Activated CD4-positive, alpha-beta memory T cell treated with anti-CD3 and anti-CD28 coated beads, Interleukin-2, amount 10 ng/mL, durations not matched to agents 7 days and 5 days (primary cell): Measurements from ENCODE around the gene PNPLA5. TPM values are rescaled to one million over a fixed set of nuclear protein-coding genes. Genes with fewer than 3 reads are reported as not detected.

Source experiments
- CTCF ChIA-PET: fragments of 350-600 bp; sonication (Branson Sonifier 250); formaldehyde crosslinking; loops from one replicate; lab custom pipeline; 2021; ENCODE audit warnings: antibody characterized with exemption, inconsistent platforms; lab: Charles Lee
- POLR2A ChIA-PET: fragments of 350-600 bp; sonication (Branson Sonifier 250); formaldehyde crosslinking; loops from one replicate; lab custom pipeline; 2021; ENCODE audit warnings: antibody characterized with exemption; lab: Charles Lee
- DNase-seq: peaks from one replicate; pipeline ENCODE4 v3.0.0-alpha.2; 2020
- H3K27ac Mint-ChIP-seq: one replicate; pipeline ENCODE4 v1.8.0; 2021; ENCODE audit warnings: mild to moderate bottlenecking, mixed read lengths
- H3K27me3 Mint-ChIP-seq: one replicate; pipeline ENCODE4 v1.8.0; 2021; ENCODE audit warnings: mixed read lengths
- H3K36me3 Mint-ChIP-seq: one replicate; pipeline ENCODE4 v1.8.0; 2021; ENCODE audit warnings: low read depth, mixed read lengths
- H3K4me1 Mint-ChIP-seq: one replicate; pipeline ENCODE4 v1.8.0; 2021; ENCODE audit warnings: mixed read lengths
- H3K4me3 Mint-ChIP-seq: one replicate; pipeline ENCODE4 v1.8.0; 2021; ENCODE audit warnings: mild to moderate bottlenecking, mixed read lengths
- H3K9me3 Mint-ChIP-seq: one replicate; pipeline ENCODE4 v1.8.0; 2021; ENCODE audit warnings: mixed read lengths
- total RNA-seq, 2 experiments: library from RNA; stranded (reverse); gene quantifications; one replicate each; pipeline ENCODE4 v1.2.3, GENCODE V29; 2021

Gene PNPLA5, protein sequence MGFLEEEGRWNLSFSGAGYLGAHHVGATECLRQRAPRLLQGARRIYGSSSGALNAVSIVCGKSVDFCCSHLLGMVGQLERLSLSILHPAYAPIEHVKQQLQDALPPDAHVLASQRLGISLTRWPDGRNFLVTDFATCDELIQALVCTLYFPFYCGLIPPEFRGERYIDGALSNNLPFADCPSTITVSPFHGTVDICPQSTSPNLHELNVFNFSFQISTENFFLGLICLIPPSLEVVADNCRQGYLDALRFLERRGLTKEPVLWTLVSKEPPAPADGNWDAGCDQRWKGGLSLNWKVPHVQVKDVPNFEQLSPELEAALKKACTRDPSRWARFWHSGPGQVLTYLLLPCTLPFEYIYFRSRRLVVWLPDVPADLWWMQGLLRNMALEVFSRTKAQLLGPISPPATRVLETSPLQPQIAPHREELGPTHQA
- total RNA-seq: not detected

- ChIA-PET CTCF (no interaction called here), POLR2A (no interaction called here)
- no peak for DNase-seq
- H3K27me3 Mint-ChIP-seq: peaks cover 40% of the 10 kb centered on the region
- H3K4me3 Mint-ChIP-seq: no peak within 1 kb of the TSS
- H3K9me3 Mint-ChIP-seq: no peaks in the 10 kb centered on the region
- no peaks in the 10 kb centered on the region for H3K4me1 Mint-ChIP-seq
- H3K27ac Mint-ChIP-seq: no peak within 1 kb of the TSS
- H3K36me3 Mint-ChIP-seq: no peaks in the 10 kb centered on the region
These were observed at the start of gene PNPLA5 for GRCh38 chr22:43891360-43892182. Gene PNPLA5, minus strand, starts transcription at chr22:43892013. Its CDS starts 133 bp downstream, at chr22:43891880.

DNA sequence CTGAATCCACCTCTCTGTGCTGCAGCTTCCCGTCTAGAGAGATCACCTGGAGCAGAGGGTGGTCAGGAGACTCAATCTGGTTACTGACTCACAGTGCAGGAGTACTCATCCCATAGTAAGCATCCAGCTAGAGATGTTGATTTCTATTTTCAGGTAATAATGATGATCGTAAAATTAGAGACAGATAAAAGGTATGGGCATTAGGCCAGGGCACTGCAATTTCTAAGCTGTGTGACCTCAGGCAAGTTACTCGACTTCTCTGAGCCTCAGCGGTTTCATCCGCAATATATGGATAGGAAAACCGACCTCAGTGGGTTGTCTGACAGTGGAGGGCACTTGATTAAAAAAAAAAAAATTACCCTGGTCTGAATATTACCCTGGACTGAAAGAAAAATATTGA, 49.6 kb upstream of the PNPLA5 start:
- no peaks in the 10 kb centered on the region for H3K4me1 Mint-ChIP-seq
- ChIA-PET POLR2A (interaction anchor here (1.6 kb wide), 1 partner anchor 14 kb away, joined by 5 read pairs; the partner anchor contains the start of gene SAMM50), CTCF (interaction anchor here (1.8 kb wide), 1 partner anchor 58 kb away, joined by 8 read pairs; no protein-coding TSS in a partner anchor)
- no peak overlapping the region for H3K27ac Mint-ChIP-seq
- H3K4me3 Mint-ChIP-seq: no peak overlapping the region
- no peaks in the 10 kb centered on the region for H3K36me3 Mint-ChIP-seq
- DNase-seq: no peak
- H3K9me3 Mint-ChIP-seq: no peaks in the 10 kb centered on the region
- H3K27me3 Mint-ChIP-seq: peaks cover 3% of the 10 kb centered on the region

DNA sequence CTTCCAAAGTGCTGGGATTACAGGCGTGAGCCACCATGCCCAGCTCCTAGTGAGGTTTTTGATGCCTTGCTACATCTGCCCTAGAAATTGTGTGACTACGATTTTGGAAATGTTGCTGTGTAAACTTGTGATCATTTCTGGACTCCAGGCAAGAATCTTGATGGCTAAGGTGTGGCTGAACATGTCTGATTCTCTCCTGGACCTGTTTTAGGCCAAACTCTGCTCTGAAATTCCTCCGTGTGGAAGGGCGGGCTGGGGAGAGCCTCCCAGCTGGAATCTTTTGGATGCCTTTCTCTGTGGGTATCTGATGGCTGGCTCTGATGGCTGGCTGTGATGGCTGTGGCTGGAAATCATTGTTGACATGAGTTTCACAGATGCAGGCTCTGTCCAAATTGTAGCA, 40.0 kb upstream of the PNPLA5 start:
- Mint-ChIP-seq H3K4me3 (no peak overlapping the region), H3K4me1 (no peaks in the 10 kb centered on the region), H3K27ac (no peak overlapping the region), H3K36me3 (no peaks in the 10 kb centered on the region), H3K9me3 (no peaks in the 10 kb centered on the region), H3K27me3 (peaks cover 5% of the 10 kb centered on the region)
- DNase-seq: no peak
- ChIA-PET CTCF (no interaction called here), POLR2A (no interaction called here)

DNA sequence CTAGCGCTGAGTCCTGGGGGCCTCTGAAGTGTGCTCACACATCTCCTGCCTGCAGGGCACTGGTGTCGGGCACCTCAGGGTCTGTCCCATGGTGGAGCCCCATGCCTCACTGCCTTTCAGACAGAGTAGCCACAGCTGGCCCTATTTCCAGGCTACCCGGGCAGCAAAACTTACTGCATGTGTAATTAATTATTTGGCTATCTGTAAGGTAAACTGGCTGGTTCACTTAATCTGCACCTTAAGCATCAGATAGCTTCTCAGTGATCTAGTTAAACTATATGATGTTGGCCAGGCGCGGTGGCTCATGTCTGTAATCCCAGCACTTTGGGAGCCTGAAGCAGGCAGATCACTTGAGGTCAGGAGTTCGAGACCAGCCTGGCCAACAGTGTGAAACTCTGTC, 37.1 kb upstream of the PNPLA5 start:
- Mint-ChIP-seq H3K9me3 (no peaks in the 10 kb centered on the region), H3K4me1 (peaks cover 3% of the 10 kb centered on the region), H3K27ac (no peak overlapping the region), H3K27me3 (peaks cover 16% of the 10 kb centered on the region), H3K36me3 (no peaks in the 10 kb centered on the region), H3K4me3 (no peak overlapping the region)
- ChIA-PET CTCF (no interaction called here), POLR2A (no interaction called here)
- DNase-seq: no peak

DNA sequence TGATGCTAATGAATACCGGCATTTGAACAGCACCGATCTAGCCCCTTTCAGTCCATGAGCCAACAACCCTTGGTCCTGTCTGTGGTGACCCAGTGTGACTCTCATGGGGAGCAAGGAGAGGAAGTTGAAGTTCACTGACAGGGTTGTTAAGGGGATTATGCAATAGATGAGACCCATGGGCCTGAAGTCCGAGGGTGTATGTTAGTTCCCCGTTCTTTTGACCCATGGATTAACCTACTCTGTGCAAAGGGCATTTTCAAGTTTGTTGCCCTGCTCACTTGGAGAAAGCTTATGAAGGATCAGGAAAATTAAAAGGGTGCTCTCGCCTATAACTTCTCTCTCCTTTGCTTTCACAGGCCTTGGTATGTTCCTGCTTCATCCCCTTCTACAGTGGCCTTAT, 36.7 kb upstream of the PNPLA5 start:
- peaks cover 18% of the 10 kb centered on the region for H3K27me3 Mint-ChIP-seq

GRCh38 chr22:43926349-43926710, 34.5 kb upstream of the PNPLA5 start:
- ChIA-PET CTCF (interaction anchor here (1.9 kb wide), 1 partner anchor 20 kb away, joined by 5 read pairs; no protein-coding TSS in a partner anchor), POLR2A (no interaction called here)
- Mint-ChIP-seq H3K36me3 (no peaks in the 10 kb centered on the region), H3K27me3 (peaks cover 24% of the 10 kb centered on the region), H3K27ac (no peak overlapping the region), H3K9me3 (no peaks in the 10 kb centered on the region), H3K4me1 (peaks cover 8% of the 10 kb centered on the region), H3K4me3 (no peak overlapping the region)
- DNase-seq: no peak

More for the DNA sequence above, 36.7 kb upstream of the PNPLA5 start:
- H3K9me3 Mint-ChIP-seq: no peaks in the 10 kb centered on the region
- no peaks in the 10 kb centered on the region for H3K36me3 Mint-ChIP-seq
- ChIA-PET POLR2A (no interaction called here), CTCF (interaction anchor here (1.9 kb wide), 1 partner anchor 18 kb away, joined by 5 read pairs; no protein-coding TSS in a partner anchor)
- no peak for DNase-seq
- peaks cover 4% of the 10 kb centered on the region for H3K4me1 Mint-ChIP-seq
- H3K4me3 Mint-ChIP-seq: no peak overlapping the region
- H3K27ac Mint-ChIP-seq: no peak overlapping the region

- Mint-ChIP-seq H3K27me3 (peaks cover 26% of the 10 kb centered on the region), H3K9me3 (no peaks in the 10 kb centered on the region), H3K4me1 (peaks cover 8% of the 10 kb centered on the region), H3K4me3 (no peak overlapping the region), H3K27ac (no peak overlapping the region), H3K36me3 (no peaks in the 10 kb centered on the region)
- no peak for DNase-seq
- POLR2A ChIA-PET: no interaction called here
- CTCF ChIA-PET: interaction anchor here (0.9 kb wide), 1 partner anchor 43 kb away, joined by 3 read pairs; no protein-coding TSS in a partner anchor
These were observed 33.9 kb upstream of the PNPLA5 start for GRCh38 chr22:43925433-43926348.

GRCh38 chr22:43924877-43925276, 33.1 kb upstream of the PNPLA5 start:
- CTCF ChIA-PET: interaction anchor here (0.9 kb wide), 2 partner anchors 21 to 42 kb away, joined by 3 read pairs; no protein-coding TSS in a partner anchor
- Mint-ChIP-seq H3K4me3 (no peak overlapping the region), H3K27me3 (peaks cover 26% of the 10 kb centered on the region), H3K9me3 (no peaks in the 10 kb centered on the region), H3K27ac (no peak overlapping the region), H3K4me1 (peaks cover 8% of the 10 kb centered on the region), H3K36me3 (no peaks in the 10 kb centered on the region)
- POLR2A ChIA-PET: no interaction called here
- no peak for DNase-seq

DNA sequence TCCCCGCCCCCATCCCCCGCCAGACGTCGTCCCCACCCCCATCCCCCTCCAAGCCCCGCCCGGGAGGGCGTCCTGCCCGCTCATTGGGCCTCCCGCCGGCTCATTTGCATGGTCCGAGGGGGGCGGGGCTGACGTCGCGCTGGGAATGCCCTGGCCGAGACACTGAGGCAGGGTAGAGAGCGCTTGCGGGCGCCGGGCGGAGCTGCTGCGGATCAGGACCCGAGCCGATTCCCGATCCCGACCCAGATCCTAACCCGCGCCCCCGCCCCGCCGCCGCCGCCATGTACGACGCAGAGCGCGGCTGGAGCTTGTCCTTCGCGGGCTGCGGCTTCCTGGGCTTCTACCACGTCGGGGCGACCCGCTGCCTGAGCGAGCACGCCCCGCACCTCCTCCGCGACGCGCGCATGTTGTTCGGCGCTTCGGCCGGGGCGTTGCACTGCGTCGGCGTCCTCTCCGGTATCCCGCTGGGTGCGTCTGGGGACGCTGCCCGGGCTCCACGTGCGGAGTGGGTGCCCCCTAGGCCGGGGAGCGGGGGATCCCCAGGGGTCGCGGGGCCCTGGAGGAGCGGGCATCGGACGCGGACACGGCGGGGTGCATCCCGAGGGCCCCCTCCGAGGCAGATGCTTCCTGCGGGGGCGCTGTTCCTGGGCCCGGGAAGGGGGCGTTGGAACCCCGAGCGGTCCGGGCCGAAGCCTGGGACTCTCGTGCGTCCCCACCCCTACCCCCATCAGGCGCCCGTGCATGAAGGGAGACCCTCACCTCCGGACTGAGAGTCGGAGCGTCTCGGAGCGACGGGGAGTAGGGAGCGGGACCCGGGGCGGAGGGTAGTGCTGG, 32.0 kb upstream of the PNPLA5 start, which contains the start of gene PNPLA3:
PNPLA3 (plus strand) TSS at position 175 of the 834 bp plus-strand sequence; CDS start at position 282, 107 bp downstream.
- DNase-seq: peak; percentile 72
- CTCF ChIA-PET: interaction anchor here (0.9 to 1.4 kb wide), 2 partner anchors 22 to 41 kb away, joined by 3 to 4 read pairs; no protein-coding TSS in a partner anchor
- POLR2A ChIA-PET: no interaction called here
- Mint-ChIP-seq H3K27me3 (peaks cover 26% of the 10 kb centered on the region), H3K36me3 (no peaks in the 10 kb centered on the region), H3K9me3 (no peaks in the 10 kb centered on the region), H3K4me3 (peak within 1 kb of the TSS; percentile 49), H3K4me1 (peaks cover 8% of the 10 kb centered on the region), H3K27ac (no peak within 1 kb of the TSS)

- H3K4me1 Mint-ChIP-seq: peaks cover 8% of the 10 kb centered on the region
- H3K9me3 Mint-ChIP-seq: no peaks in the 10 kb centered on the region
- CTCF ChIA-PET: interaction anchor here (1.2 to 1.4 kb wide), 2 partner anchors 23 to 40 kb away, joined by 3 to 4 read pairs; no protein-coding TSS in a partner anchor
- peaks cover 21% of the 10 kb centered on the region for H3K27me3 Mint-ChIP-seq
- H3K4me3 Mint-ChIP-seq: peak overlapping the region; percentile 49
- POLR2A ChIA-PET: no interaction called here
- DNase-seq: no peak
- H3K36me3 Mint-ChIP-seq: no peaks in the 10 kb centered on the region
- H3K27ac Mint-ChIP-seq: no peak overlapping the region
These were observed 31.4 kb upstream of the PNPLA5 start for GRCh38 chr22:43923191-43923590.

DNA sequence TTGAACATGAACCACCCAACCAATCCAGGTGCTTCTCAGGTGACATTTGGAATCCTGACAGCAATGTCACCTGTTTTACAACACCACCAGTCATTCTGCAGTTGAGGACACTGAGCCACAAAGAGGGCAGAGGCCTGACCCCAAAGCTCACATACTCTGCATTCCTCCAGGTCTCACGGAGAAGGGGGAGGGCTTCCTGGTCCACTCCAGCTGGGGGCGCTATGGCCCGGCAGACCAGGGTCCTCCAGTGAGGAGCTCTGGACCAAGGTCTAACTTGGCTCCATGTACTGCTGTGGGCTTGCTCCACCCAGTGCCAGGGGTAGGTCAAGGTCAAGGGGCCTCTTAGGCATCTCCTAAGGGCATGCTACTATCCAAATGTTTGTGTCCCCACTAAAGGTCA, 30.3 kb upstream of the PNPLA5 start:
- peaks cover 22% of the 10 kb centered on the region for H3K27me3 Mint-ChIP-seq
- H3K27ac Mint-ChIP-seq: no peak overlapping the region
- H3K4me1 Mint-ChIP-seq: peaks cover 8% of the 10 kb centered on the region
- no peaks in the 10 kb centered on the region for H3K36me3 Mint-ChIP-seq
- ChIA-PET CTCF (interaction anchor here (1.2 to 1.7 kb wide), 2 partner anchors 24 to 39 kb away, joined by 3 to 5 read pairs; no protein-coding TSS in a partner anchor), POLR2A (no interaction called here)
- no peaks in the 10 kb centered on the region for H3K9me3 Mint-ChIP-seq
- no peak for DNase-seq
- no peak overlapping the region for H3K4me3 Mint-ChIP-seq
